Activated naive CD8-positive, alpha-beta T cell treated with anti-CD3 and anti-CD28 coated beads, Interleukin-2, amount 50 U/mL, for 16 hours (primary cell): ENCODE measurements around the gene ZNF74.
"Not testable (repeated sequence)": the region's sequence is repeated elsewhere in the genome, so short reads cannot be mapped to it uniquely, and the experiment has no call there.

Experiments
- DNase-seq: peaks from one replicate; pipeline ENCODE4 v3.0.0-alpha.2; 2020; ENCODE audit warnings: low read depth, low spot score

ZNF74 gene

DNA sequence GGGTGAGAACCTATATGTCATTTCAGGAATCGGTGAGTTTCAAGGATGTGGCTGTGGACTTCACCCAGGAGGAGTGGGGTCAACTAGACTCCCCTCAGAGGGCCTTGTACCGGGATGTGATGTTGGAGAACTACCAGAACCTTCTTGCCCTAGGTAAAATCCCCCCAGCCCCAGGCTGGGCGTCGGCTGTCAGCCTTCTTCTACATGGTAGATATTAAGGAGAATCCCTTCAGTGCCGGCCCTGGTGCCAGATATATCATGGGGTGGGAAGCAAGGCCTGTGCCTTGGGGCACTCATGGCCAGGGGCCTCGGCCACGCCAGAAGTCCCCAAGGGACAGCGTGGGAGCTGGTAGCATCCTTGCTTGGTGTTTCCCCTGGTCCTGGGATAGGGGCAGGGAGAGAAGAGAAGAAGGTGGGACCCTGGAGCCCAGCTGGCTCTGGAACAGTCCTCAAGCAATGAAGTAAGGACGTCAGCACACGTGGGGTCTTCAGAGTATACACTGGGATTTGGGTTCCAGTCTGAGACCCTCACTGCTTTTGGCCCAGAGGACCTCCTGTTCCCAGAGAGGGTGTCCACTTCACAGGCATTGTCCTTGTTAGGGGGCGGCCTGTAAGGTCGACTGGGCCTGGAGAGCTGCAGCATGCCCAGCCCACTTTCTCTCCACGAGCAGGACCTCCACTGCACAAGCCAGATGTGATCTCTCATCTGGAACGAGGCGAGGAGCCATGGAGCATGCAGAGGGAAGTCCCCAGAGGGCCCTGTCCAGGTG, 6.8 kb downstream of the ZNF74 start:
- no peak for DNase-seq

DNA sequence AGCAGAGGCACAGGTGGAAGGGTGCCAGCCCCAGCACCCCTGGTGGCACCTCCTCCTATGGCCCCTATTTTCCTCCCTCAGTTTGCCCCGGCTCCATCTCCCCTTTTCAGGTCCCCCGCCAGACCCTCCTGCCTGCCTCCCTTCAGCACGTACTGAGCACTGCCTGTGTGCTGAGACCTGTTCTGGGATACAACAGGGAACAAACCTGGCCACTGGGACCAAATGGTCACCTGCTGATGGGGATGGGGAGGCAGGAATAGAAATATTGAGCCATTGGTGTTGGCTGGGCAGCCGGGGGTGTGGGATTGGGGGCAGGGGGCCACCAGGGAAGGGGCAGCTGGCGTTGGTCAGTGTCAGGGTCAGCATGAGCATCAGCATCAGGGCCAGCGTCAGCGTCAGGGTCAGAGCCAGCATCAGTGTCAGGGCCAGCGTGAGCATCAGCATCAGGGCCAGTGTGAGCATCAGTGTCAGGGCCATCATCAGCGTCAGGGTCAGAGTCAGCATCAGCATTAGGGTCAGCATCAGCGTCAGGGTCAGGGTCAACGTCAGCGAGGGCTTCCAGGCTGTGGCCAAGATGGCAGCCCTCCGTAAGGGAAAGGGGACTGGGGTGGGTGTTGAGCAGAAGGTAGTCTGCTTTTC, 7.5 kb downstream of the ZNF74 start:
- no peak for DNase-seq

DNA sequence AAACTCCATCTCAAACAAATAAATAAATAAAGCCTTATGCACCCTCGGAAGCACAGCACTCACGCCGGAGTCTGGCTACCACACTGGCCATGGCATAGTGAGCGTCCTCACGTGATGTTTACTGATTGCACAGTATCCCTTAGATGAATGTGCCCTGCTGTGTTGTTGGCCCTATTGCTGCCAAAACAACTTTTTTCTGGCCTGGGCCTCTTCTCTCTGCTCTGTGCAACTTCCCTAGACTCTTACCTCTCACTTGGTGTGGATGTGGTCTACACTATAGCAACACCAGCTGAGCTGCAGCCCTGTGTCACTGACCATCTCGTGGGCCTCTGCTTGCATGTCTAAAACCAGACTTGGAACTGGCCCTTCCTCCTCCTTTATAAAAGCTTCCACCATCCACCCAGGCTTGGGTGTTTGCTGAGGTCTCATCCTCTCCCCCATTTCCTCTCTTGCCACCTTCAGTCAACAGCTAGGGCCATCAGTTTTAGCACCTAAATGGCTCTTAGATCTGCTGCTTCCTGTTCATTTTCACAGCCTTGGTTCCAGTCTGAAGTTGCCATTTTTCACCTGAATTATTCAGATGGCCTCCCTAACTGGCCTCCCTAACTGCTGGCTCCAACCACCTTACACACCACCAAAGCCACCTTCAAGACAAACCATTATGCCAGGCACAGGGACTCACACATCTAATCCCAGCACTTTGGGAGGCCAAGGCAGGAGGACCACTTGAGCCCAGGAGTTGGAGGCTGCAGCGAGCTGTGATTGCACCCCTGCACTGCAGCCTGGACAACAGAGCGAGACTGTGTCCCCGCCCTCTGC, 9.2 kb downstream of the ZNF74 start:
- DNase-seq: no peak

DNA sequence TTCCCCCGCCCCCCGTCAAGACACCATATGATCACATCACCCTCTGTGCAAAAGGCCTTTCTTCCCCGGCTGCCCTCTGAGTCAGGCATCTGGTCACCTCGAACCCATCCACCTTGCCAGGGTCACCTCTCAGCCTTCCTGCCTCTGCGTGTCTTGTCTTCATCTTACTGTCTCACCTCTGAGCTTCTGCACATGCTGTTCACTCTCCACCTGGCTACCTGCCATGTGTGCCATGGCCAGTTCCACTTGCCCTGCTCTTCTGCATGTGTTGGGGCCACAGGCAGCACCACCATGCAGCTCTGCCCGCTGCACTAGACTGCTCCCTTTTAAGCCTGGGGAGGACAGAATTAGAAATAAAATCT, 9.8 kb downstream of the ZNF74 start:
- no peak for DNase-seq

DNA sequence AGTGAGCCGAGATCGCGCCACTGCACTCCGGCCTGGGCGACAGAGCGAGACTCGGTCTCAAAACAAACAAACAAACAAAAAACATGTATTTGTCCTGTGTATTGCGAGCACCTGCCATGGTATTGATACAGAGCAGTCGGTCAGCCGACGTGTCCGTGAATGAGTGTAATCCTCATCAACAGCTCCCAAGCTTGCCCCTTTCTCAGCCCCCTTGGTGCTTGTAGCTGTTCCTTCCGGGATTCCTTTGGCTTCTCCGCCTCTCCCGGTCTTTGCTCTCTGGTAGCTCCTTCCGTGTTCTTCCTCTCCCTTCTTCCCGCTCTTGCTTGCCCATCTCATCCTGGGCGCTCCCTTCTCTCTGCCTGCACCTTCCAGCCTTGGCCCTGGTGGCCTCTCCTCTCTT, 10.9 kb downstream of the ZNF74 start:
- DNase-seq: no peak

DNA sequence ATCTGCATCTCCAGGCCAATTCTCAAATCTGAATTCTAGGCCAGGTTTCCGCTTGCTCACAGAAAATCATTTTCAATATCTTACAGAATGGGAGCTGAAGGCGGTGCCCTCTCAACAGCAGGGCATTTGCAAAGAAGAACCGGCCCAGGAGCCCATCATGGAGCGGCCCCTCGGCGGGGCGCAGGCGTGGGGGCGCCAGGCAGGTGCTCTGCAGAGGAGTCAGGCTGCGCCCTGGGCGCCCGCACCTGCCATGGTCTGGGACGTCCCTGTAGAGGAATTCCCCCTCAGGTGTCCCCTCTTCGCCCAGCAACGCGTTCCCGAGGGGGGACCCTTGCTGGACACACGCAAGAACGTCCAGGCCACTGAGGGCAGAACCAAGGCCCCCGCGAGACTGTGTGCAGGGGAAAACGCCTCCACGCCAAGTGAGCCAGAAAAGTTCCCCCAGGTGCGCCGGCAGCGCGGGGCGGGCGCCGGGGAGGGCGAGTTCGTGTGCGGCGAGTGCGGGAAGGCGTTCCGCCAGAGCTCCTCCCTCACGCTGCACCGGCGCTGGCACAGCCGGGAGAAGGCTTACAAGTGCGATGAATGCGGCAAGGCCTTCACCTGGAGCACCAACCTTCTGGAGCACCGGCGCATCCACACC, 11.5 kb downstream of the ZNF74 start:
- DNase-seq: no peak

DNA sequence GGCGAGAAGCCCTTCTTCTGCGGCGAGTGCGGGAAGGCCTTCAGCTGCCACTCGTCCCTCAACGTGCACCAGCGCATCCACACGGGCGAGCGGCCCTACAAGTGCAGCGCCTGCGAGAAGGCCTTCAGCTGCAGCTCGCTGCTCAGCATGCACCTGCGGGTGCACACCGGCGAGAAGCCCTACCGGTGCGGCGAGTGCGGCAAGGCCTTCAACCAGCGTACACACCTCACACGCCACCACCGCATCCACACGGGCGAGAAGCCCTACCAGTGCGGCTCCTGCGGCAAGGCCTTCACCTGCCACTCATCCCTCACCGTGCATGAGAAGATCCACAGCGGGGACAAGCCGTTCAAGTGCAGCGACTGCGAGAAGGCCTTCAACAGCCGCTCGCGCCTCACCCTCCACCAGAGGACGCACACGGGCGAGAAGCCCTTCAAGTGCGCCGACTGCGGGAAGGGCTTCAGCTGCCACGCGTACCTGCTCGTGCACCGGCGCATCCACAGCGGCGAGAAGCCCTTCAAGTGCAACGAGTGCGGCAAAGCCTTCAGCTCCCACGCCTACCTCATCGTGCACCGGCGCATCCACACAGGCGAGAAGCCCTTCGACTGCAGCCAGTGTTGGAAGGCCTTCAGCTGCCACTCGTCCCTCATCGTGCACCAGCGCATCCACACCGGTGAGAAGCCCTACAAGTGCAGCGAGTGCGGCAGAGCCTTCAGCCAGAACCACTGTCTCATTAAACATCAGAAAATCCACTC, 12.2 kb downstream of the ZNF74 start:
- no peak for DNase-seq

DNA sequence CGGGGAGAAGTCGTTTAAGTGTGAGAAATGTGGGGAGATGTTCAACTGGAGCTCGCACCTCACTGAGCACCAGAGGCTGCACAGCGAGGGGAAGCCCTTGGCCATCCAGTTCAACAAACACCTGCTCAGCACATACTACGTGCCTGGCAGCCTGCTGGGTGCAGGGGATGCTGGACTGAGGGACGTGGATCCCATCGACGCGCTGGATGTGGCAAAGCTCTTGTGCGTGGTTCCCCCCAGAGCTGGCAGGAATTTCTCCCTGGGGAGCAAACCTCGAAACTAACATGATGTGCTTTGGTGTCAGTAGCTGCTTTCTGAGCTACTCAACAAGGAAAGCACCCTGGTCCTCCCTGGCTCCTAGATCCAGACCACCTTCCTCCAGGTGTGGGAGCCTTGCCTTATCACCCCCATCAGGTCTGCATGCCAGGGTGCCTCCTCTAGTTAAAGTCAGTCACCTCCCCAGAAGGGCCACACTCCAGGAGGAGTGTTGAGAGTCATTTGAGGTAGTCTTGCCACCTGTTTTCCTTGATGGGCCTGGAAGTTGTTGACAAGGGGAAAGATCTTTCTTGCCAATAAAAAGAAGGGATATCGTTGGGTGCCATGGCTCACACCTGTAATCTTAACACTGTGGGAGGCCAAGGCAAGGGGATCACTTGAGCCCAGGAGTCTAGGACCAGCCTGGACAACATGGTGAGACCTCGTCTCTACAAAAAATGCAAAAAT, 12.9 kb downstream of the ZNF74 start:
- no peak for DNase-seq

DNA sequence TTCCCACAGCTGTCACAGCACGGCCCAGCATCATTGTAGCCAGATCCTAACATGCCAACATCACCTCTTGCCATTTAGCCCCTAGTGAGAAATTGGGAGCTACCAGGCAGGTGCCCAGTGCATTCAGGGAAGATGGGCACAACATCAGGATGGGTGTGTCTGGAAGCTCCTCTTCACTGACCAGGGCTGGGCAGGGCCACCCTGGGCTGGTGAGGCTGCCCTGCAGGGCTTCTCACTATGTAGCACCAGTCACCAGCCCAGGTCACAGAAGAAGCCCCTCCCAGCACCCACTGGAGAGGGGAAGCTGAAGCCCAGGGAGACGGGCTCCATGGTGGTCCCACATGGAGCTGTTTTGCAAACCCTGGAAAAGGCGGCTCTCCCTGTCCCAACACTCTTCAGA, 13.9 kb downstream of the ZNF74 start:
- DNase-seq: no peak

DNA sequence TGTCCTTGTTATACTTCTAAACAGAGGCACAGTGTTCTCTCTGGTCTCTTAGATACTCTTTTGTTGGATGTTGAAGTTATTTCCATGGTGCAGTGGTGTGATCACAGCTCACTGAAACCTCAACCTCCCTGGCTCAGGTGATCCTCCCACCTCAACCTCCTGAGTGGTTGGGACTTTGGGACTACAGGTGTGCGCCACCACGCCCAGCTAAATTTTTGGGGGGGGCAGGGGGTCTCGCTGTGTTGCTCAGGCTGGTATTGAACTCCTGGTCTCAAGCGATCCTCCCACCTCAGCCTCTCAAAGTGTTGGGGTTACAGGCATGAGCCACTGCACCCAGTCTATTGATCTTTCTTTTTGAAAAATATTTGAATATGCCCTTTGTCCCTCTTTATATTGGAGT, 14.9 kb downstream of the ZNF74 start:
- no peak for DNase-seq

DNA sequence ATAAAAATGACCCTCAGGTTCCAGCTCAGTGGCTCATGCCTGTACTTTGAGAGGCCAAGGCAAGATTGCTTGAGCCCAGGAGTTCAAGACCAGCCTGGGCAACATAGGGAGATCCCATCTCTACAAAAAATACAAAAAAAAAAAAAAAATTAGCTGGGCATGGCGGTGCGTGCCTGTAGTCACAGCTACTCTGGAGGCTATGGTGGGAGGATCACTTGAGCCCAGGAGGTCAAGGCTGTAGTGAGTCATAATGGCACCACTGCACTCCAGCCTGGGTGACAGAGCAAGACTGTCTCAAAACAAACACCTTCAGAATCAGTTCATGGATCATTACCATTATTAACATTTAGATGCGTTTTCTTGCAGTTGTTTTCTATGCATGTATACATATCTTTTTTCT, 15.4 kb downstream of the ZNF74 start:
- DNase-seq: not testable (repeated sequence)

DNA sequence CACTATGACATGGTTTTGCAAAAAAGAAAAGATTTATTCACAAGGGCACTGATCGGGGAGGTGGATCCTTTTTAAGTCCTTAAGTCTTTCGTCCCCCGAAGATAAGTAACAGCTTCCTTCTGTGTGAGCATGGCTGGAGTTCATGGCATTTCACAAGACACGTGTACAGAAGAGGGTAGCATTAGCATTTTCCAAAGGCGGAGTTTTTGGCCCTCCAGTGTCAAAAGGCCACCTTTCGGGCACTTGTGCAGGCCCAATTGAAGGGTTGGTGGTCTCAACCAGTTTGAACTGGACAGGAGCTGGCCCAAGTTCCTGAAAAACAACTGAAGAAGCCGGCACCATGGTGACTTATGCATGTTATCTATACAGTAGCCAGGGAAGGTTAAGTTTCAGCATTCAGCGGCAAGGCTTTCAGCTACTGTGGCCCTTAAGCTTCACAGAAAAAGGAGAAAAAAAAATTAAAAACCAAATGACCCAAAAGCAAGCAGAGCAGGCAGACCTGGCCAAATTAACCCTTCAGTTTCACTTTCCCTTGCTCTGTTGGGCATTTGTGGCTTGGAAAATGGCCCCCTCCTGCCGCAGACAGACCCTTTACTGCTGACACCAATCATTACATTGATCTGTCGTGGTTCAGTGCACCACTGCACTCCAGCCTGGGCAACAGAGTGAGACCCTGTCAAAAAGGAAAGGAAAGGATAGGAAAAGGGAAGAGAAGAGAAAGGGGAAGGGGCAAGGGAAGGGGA, 18.7 kb downstream of the ZNF74 start:
- no peak for DNase-seq

DNA sequence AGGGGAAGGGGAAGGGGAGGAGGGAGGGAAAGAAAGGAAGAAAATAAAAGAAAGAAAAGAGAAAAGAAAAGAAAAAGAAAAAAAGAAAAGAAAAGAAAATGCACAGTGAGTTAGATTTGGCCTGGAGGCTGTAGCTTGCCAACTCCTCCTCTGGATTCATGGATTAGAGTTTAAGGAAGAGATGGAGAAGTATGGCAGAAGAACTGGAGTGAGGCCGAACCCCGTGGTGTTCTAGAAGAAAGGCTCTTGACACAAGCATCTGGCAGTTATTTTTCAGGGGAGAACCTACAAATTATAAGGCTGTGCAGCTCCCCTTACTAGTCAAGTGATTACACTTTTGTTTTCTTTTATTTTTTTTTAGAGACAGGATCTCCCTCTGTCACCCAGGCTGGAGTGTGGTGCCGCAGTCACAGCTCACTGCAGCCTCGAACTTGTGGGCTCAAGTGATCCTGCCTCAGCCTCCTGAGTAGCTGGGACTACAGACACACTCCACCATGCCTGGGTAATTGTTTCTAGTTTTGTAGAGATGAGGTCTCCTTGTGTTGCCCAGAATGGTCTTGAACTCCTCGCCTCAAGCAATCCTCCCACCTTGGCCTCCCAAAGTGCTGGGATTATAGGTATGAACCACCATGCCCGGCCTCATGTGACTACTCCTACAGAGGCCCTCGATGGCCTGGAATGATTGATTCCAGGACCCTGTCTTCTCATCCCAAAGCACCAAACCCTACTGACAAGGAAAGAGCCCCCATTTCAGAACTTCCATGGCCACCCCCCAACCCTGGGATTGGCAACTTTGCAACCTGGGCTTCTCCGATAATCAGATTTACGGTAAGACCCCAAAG, 19.5 kb downstream of the ZNF74 start:
- DNase-seq: no peak

DNA sequence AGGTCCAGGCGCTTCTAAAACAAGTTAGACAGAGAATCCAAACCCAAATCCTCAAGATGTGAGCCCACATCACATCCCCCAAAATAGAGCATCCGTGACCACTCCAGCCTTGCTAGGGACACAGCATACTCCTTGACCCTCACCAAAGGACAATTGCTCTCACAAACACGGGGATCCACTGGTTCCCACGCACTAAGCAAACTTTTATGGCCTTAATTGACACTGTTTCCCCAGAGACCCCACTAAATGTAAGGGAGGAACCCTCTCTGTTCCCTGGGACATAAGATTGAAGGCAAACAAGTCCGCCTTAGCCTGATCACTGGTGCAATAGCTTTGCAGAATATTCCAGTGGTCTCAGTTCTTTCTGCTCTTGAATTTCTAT, 20.1 kb downstream of the ZNF74 start:
- DNase-seq: no peak

DNA sequence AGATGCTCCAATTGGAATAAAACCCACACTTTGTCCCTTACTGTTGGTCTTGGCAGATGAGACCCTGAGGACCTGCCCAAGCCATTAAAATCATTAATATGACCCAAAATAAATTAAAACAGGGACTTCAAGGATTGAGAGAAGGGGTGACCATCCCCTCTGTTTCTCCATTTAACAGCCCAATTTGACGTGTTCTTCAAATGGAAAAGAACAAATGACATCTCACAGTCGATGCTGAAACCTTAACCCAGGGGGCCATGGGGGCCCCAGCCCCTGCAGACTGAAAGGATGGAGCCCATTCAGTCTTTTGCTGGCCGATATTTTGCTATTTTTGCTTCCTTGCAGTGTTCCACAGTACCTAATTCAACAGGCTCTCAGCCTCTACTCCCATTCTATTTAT, 20.5 kb downstream of the ZNF74 start:
- DNase-seq: no peak

DNA sequence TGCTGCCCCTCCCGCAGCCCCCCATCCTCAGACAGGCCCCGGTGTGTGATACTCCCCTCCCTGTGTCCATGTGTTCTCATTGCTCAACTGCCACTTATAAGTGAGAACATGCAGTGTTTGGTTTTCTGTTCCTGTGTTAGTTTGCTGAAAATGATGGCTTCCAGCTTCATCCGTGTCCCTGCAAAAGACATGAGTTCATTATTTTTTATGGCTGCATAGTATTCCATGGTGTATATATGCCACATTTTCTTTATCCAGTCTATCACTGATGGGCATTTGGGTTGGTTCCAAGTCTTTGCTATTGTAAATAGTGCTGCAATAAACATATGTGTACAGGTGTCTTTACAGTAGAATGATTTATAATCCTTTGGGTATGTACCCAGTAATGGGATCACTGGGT, 21.3 kb downstream of the ZNF74 start:
- not testable (repeated sequence) for DNase-seq

DNA sequence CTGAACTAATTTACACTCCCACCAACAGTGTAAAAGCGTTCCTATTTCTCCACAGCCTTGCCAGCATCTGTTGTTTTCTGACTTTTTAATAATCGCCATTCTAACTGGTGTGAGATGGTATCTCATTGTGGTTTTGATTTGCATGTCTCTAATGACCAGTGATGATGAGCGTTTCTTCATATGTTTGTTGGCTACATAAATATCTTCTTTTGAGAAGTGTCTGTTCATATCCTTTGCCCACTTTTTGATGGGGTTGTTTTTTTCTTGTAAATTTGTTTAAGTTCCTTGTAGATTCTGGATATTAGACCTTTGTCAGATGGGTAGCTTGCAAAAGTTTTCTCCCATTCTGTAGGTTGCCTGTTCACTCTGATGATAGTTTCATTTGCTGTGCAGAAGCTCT, 21.7 kb downstream of the ZNF74 start:
- DNase-seq: not testable (repeated sequence)

DNA sequence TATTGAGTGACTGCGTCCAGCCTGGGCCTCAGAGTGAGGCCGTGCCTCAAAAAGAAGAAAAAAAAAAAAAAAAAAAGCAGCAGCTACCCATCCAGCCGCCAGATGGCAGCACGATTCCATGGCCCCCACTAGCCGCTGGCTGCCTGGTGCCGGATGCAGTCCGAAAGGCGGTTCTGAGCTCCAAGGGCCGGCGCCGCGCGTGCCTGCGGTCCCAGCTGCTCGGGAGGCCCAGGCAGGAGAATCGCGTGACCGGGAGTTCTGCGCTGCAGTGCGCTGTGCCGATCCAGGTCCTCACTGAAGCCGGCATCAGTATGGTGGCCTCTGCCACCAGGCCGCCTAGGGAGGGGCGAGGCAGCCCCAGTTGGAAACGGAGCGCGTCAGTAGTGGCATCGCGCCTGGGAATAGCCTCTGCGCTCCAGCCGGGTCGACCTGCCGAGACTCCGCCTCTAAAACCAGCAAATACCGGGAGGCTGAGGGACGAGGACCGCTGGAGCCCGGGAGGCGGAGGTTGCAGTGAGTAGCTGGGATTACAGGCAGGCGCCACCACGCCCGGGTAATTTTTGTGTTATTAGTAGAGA, 24.3 kb downstream of the ZNF74 start:
- DNase-seq: peak; percentile 42

DNA sequence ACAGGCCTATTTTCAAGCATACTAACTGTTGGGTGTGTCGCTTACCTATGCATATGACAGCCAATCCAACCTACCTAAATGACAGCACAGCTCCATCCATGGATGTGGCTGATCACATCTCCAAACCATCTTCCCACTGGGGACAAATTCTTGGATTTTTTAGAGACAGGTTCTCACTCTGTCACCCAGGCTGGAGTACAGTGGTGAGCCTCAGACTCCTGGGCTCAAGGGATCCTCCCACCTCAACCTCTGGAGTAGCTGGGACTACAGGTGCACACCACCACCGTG, 25.7 kb downstream of the ZNF74 start:
- no peak for DNase-seq
